CD4-positive, alpha-beta T cell treated with Interferon alpha-2 for 1 hour (primary cell): ENCODE data around the gene CFAP107.
"Not testable (repeated sequence)": the region's sequence is repeated elsewhere in the genome, so short reads cannot be mapped to it uniquely, and the experiment has no call there.

Experiments
- DNase-seq, 2 donors: peaks; one replicate each; pipeline ENCODE4 v3.0.0-alpha.2; 2020 to 2022

CFAP107 gene

GRCh38 chr1:12745992-12746323 is at the start of gene CFAP107:
Gene CFAP107 (plus strand): TSS chr1:12746200. CDS start chr1:12746431, 231 bp downstream.
- no peak for DNase-seq

GRCh38 chr1:12696658-12697057 is 49.3 kb upstream of the CFAP107 start:
- DNase-seq: no peak

- DNase-seq: no peak
Observed at GRCh38 chr1:12697397-12697796, 48.6 kb upstream of the CFAP107 start.

- DNase-seq: no peak
Observed at GRCh38 chr1:12703821-12704451, 42.1 kb upstream of the CFAP107 start.

GRCh38 chr1:12706061-12706460 is 39.9 kb upstream of the CFAP107 start:
- DNase-seq: no peak

GRCh38 chr1:12708396-12709090 is 37.5 kb upstream of the CFAP107 start:
- no peak for DNase-seq

- DNase-seq: no peak
Observed at GRCh38 chr1:12709091-12709491, 36.9 kb upstream of the CFAP107 start.

GRCh38 chr1:12709696-12710095 is 36.3 kb upstream of the CFAP107 start:
- no peak for DNase-seq

- no peak for DNase-seq
Observed at GRCh38 chr1:12711536-12711935, 34.5 kb upstream of the CFAP107 start.

GRCh38 chr1:12712076-12712475 is 33.9 kb upstream of the CFAP107 start:
- DNase-seq: no peak

GRCh38 chr1:12712929-12713328 is 33.1 kb upstream of the CFAP107 start:
- no peak for DNase-seq

- not testable (repeated sequence) for DNase-seq
Observed at GRCh38 chr1:12713651-12714050, 32.3 kb upstream of the CFAP107 start.

GRCh38 chr1:12714710-12715475 is 31.1 kb upstream of the CFAP107 start:
- no peak for DNase-seq

- DNase-seq: no peak
Observed at GRCh38 chr1:12715896-12716437, 30.0 kb upstream of the CFAP107 start, which contains the start of gene AADACL3. Gene AADACL3 (plus strand): TSS chr1:12716110. CDS start chr1:12716177, 67 bp downstream.

GRCh38 chr1:12717301-12717838 is 28.6 kb upstream of the CFAP107 start:
- no peak for DNase-seq

- no peak for DNase-seq
Observed at GRCh38 chr1:12722626-12723025, 23.4 kb upstream of the CFAP107 start.

- DNase-seq: no peak
Observed at GRCh38 chr1:12728391-12728790, 17.6 kb upstream of the CFAP107 start.

- DNase-seq: no peak
Observed at GRCh38 chr1:12730156-12730555, 15.8 kb upstream of the CFAP107 start.

GRCh38 chr1:12731084-12731483 is 14.9 kb upstream of the CFAP107 start:
- not testable (repeated sequence) for DNase-seq

- DNase-seq: no peak
Observed at GRCh38 chr1:12734651-12735050, 11.3 kb upstream of the CFAP107 start.

- DNase-seq: no peak
Observed at GRCh38 chr1:12738934-12739333, 7.1 kb upstream of the CFAP107 start.

- no peak for DNase-seq
Observed at GRCh38 chr1:12739613-12740012, 6.4 kb upstream of the CFAP107 start.

- DNase-seq: no peak
Observed at GRCh38 chr1:12741946-12742345, 4.1 kb upstream of the CFAP107 start.
